HCT116 (cell line): Measurements from ENCODE around the gene NUMB. TPM values are rescaled to one million over a fixed set of nuclear protein-coding genes. Genes with fewer than 3 reads are reported as not detected.

ENCODE experiments used
- ATAC-seq: fragments of 200-7000 bp; cut with Tn5 transposase; 2 replicates; pipeline ENCODE4 v1.9.1; 2020; ENCODE audit warnings: mild to moderate bottlenecking, moderate library complexity
- Bru-seq: library from RNA; stranded (reverse); fragments of 400-500 nt; gene quantifications from one replicate; lab custom pipeline; 2021; lab: Mats Ljungman, UMichigan
- BruChase-seq, 2 experiments: library from RNA; stranded (reverse); fragments of 400-500 nt; gene quantifications; one replicate each; lab custom pipeline; 2021; lab: Mats Ljungman, UMichigan
- BruUV-seq: library from RNA; stranded (reverse); fragments of 400-500 nt; replicated peaks from 2 replicates; lab custom pipeline; 2021; lab: Mats Ljungman, UMichigan
- CTCF ChIA-PET: fragments of 300-600 bp; sonication (Branson Sonifier 250); formaldehyde crosslinking; loops from one replicate; lab custom pipeline; 2021; ENCODE audit warnings: antibody characterized with exemption; lab: Charles Lee
- POLR2A ChIA-PET: fragments of 300-600, 350-600 bp; sonication (Branson Sonifier 250); formaldehyde crosslinking; loops from one replicate; lab custom pipeline; 2021; ENCODE audit warnings: antibody characterized with exemption; lab: Charles Lee
- RAD21 ChIA-PET, 2 experiments: fragments of 300-600 bp; sonication (Branson Sonifier 250); formaldehyde crosslinking; loops; one replicate each; lab custom pipeline; 2023; ENCODE audit warnings: low total read pairs in 2 of 2; ENCODE audit not compliant: uncharacterized antibody in 2 of 2, unreplicated experiment in 2 of 2, low non-redundant PET in 1 of 2; lab: Charles Lee
- DNase-seq: peaks from one replicate; pipeline ENCODE4 v3.0.0-alpha.2; 2010; ENCODE audit warnings: low read depth, low spot score
- H2AFZ ChIP-seq: fragments of 200-600 bp; shearing (Covaris generic), sonication (generic); 2 replicates; pipeline ENCODE4 v1.6.1; 2017; ENCODE audit warnings: low read depth, mixed run types, mixed read lengths, antibody characterized with exemption, low read length; ENCODE audit not compliant: poor library complexity, severe bottlenecking
- H3K27ac ChIP-seq: 2 replicates; pipeline ENCODE4 v1.5.1; 2012; ENCODE audit warnings: low read depth, low read length
- H3K27me3 ChIP-seq: fragments of 200-600 bp; sonication (generic); 2 replicates; pipeline ENCODE4 v1.6.1; 2016; ENCODE audit warnings: mixed run types, low read length, mixed read lengths; ENCODE audit not compliant: insufficient read depth
- H3K36me3 ChIP-seq, 2 experiments: fragments of 200-500 bp in 1 of 2; fragments of 200-600 bp in 1 of 2; sonication (Bioruptor generic) in 1 of 2; sonication (generic) in 1 of 2; 2 replicates each; pipeline versions ENCODE4 v1.5.1 to v1.6.1; 2014 to 2016; ENCODE audit warnings: low read length in 2 of 2, inconsistent platforms in 1 of 2, mixed read lengths in 1 of 2, mixed run types in 1 of 2; ENCODE audit not compliant: insufficient read depth in 2 of 2, control insufficient read depth in 1 of 2
- H3K4me1 ChIP-seq, 2 experiments: fragments of 200-600 bp in 1 of 2; sonication (generic) in 1 of 2; 2 replicates each; pipeline versions ENCODE4 v1.5.1 to v1.6.1; 2012 to 2017; ENCODE audit warnings: low read length in 2 of 2, inconsistent platforms in 1 of 2, mild to moderate bottlenecking in 1 of 2, mixed read lengths in 1 of 2, mixed run types in 1 of 2, moderate library complexity in 1 of 2; ENCODE audit not compliant: insufficient read depth in 2 of 2, control insufficient read depth in 1 of 2
- H3K4me2 ChIP-seq: fragments of 200-600 bp; sonication (generic); 2 replicates; pipeline ENCODE4 v1.6.1; 2017; ENCODE audit warnings: mixed run types, low read length, mixed read lengths
- H3K4me3 ChIP-seq, 2 experiments: fragments of 200-600 bp in 1 of 2; sonication (generic) in 1 of 2; replicated peaks in 1 of 2; 2 replicates each; pipeline ENCODE4 v1.5.1; 2011 to 2016; ENCODE audit warnings: low read length in 2 of 2, control low read depth in 1 of 2, low read depth in 1 of 2, mild to moderate bottlenecking in 1 of 2, mixed read lengths in 1 of 2, mixed run types in 1 of 2
- H3K79me2 ChIP-seq: fragments of 200-600 bp; sonication (generic); 2 replicates; pipeline ENCODE4 v1.6.1; 2017; ENCODE audit warnings: mild to moderate bottlenecking, mixed run types, low read length, moderate library complexity, mixed read lengths; ENCODE audit not compliant: insufficient read depth
- H3K9ac ChIP-seq: fragments of 200-600 bp; sonication (generic); 2 replicates; pipeline ENCODE4 v1.6.1; 2016; ENCODE audit warnings: low read length, mixed read lengths
- H3K9me2 ChIP-seq: fragments of 200-600 bp; sonication (generic), shearing (Covaris generic); 2 replicates; pipeline ENCODE4 v1.6.1; 2017; ENCODE audit warnings: mixed run types, mild to moderate bottlenecking, moderate library complexity; ENCODE audit not compliant: insufficient read depth
- H3K9me3 ChIP-seq, 2 experiments: fragments of 200-500 bp in 1 of 2; fragments of 200-600 bp in 1 of 2; sonication (Bioruptor generic) in 1 of 2; sonication (generic) in 1 of 2; 2 replicates each; pipeline ENCODE4 v1.6.1; 2014 to 2017; ENCODE audit warnings: low read length in 2 of 2, mixed read lengths in 2 of 2, inconsistent platforms in 1 of 2, low read depth in 1 of 2, mild to moderate bottlenecking in 1 of 2, mixed run types in 1 of 2, moderate library complexity in 1 of 2; ENCODE audit not compliant: control insufficient read depth in 1 of 2, insufficient read depth in 1 of 2
- H4K20me1 ChIP-seq: fragments of 200-600 bp; sonication (generic), shearing (Covaris generic); 2 replicates; pipeline ENCODE4 v1.6.1; 2017; ENCODE audit warnings: mixed run types, mild to moderate bottlenecking, moderate library complexity; ENCODE audit not compliant: insufficient read depth
- EGR1 ChIP-seq: IDR thresholded peaks from 2 replicates; pipeline ENCODE4 v1.6.1; 2012; ENCODE audit warnings: low read depth
- EZH2phosphoT487 ChIP-seq: fragments of 200-600 bp; IDR thresholded peaks from 2 replicates; pipeline ENCODE4 v1.6.1; 2018; ENCODE audit warnings: antibody characterized with exemption, borderline replicate concordance
- FOSL1 ChIP-seq: IDR thresholded peaks from 2 replicates; pipeline ENCODE4 v1.6.1; 2012; ENCODE audit warnings: low read depth
- POLR2A ChIP-seq: IDR thresholded peaks from 2 replicates; pipeline ENCODE4 v1.7.0; 2011; ENCODE audit warnings: borderline replicate concordance; ENCODE audit not compliant: insufficient read depth, insufficient read length; ENCODE audit errors: extremely low read depth
- POLR2AphosphoS5 ChIP-seq: IDR thresholded peaks from 2 replicates; pipeline ENCODE4 v1.6.1; 2011; ENCODE audit warnings: mild to moderate bottlenecking, low read depth, low read length, moderate library complexity
- SIN3A ChIP-seq: IDR thresholded peaks from 2 replicates; pipeline ENCODE4 v1.6.1; 2012; ENCODE audit warnings: low read depth
- SP1 ChIP-seq: IDR thresholded peaks from 2 replicates; pipeline ENCODE4 v1.6.1; 2012; ENCODE audit warnings: low read depth
- SRF ChIP-seq: IDR thresholded peaks from 2 replicates; pipeline ENCODE4 v1.6.1; 2012; ENCODE audit warnings: low read depth
- YY1 ChIP-seq: IDR thresholded peaks from 2 replicates; pipeline ENCODE4 v1.6.1; 2011; ENCODE audit warnings: low read length, low read depth, moderate library complexity, mild to moderate bottlenecking; ENCODE audit not compliant: insufficient replicate concordance; ENCODE audit errors: extremely low read depth
- ZFX ChIP-seq: fragments of 450-650 bp; IDR thresholded peaks from 2 replicates; pipeline ENCODE4 v1.6.1; 2017
- intact Hi-C: fragments of 100-400 bp; cut with micrococcal nuclease; formaldehyde crosslinking; loops from 2 replicates; pipeline ENCODE4 v1.10.0; 2022
- long read RNA-seq: library from polyadenylated mRNA; unstranded; transcript quantifications from one replicate; pipeline ENCODE4 v2.0.0, GENCODE V29; 2021; ENCODE audit not compliant: unreplicated experiment
- polyA plus RNA-seq: library from polyadenylated mRNA; unstranded; fragments of >200 nt; gene quantifications from 2 replicates; pipeline ENCODE4 v1.2.1, GENCODE V29; 2012; ENCODE audit warnings: missing spikeins
- total RNA-seq: library from RNA; stranded (reverse); gene quantifications from one replicate; pipeline ENCODE4 v1.2.1, GENCODE V29; 2021; ENCODE audit not compliant: unreplicated experiment
- TF ChIP-seq, protein P1 (sequence below): IDR thresholded peaks from 2 replicates; pipeline ENCODE4 v1.6.1; 2012
- TF ChIP-seq, protein P2 (sequence below): IDR thresholded peaks from 2 replicates; pipeline ENCODE4 v1.6.1; 2011; ENCODE audit warnings: mild to moderate bottlenecking, low read length, moderate library complexity; ENCODE audit not compliant: insufficient replicate concordance; ENCODE audit errors: extremely low read depth
- TF ChIP-seq, protein P3 (sequence below): IDR thresholded peaks from 2 replicates; pipeline ENCODE4 v1.6.1; 2012

The NUMB gene
- total RNA-seq (43.0 TPM), Bru-seq, nascent RNA (percentile 76 among the genes with signal in this experiment), BruChase-seq, experiment 1, labeled RNA remaining after a 6-hour chase (percentile 69 among the genes with signal in this experiment), BruChase-seq, experiment 2, labeled RNA remaining after a 2-hour chase (percentile 70 among the genes with signal in this experiment)
- 35.6 and 38.3 TPM in 2 replicates for polyA plus RNA-seq
- long read RNA-seq, partial matches to known transcripts: 7 of 55 reads
- long read RNA-seq, other reads (novel, unspliced or antisense): 37 of 55 reads

DNA sequence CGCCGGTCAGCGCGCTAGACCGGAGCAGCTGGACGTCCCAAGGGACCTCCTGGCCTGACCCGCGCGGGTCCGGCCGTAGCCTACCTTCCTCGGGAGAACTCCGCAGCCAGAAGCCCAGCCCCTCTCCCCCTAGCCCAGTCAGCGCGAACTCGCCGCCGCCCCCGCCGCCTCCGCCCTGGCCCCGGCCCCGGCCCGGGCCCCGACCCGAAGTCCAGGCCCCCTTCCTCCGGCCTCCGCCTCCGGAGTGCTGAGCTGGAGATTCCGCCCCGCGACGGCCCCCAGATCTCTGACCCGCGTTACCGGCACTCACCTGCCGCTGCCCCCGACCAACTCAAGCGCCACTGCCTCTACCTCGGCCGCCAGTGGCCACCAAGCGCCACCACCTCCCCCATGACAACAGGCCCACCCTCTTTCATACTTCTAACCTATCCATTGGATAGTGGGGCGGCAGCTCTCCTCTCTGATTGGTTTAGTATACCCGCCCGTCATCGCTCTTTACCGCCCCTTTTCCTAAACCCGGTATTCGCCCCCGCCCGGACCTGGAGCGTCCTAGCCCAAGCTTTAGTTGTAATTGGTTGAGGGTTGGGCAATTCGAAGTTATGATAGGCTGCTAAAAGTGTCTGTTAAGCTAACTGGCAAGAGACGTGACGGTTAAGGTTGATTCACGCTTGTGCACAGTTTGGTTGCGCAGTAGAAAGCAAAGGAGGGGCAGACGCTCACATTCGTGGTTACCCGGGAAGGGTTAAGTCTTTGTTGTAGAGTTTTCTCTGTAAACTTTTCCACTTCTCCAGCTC lies at the start of gene NUMB:
NUMB (minus strand) TSS at position 364 of the 794 bp plus-strand sequence. CDS start 102,795 bp downstream, outside the sequence.
- Histone ChIP-seq H2AFZ (peak within 1 kb of the TSS; percentile 44), H3K4me3 (peak within 1 kb of the TSS; percentile 88 to 90), H4K20me1 (no peaks in the 10 kb centered on the region), H3K79me2 (peaks cover 41% of the 10 kb centered on the region), H3K9me3 (no peaks in the 10 kb centered on the region), H3K9me2 (no peaks in the 10 kb centered on the region), H3K36me3 (no peaks in the 10 kb centered on the region), H3K4me2 (peak within 1 kb of the TSS; percentile 88), H3K27me3 (no peaks in the 10 kb centered on the region), H3K4me1 (peaks cover 6 to 19% of the 10 kb centered on the region in 2 experiments; a peak in 3 of 4 replicates), H3K9ac (peak within 1 kb of the TSS; percentile 81), H3K27ac (peak within 1 kb of the TSS; percentile 62)
- CTCF ChIA-PET: interaction anchor here (1.0 to 1.3 kb wide), 3 partner anchors 14 to 163 kb away, joined by 4 to 11 read pairs (median 6); no protein-coding TSS in a partner anchor
- intact Hi-C loops: no loop called here
- peak; percentile 20 for TF ChIP-seq YY1
- peak; percentile 85 for TF ChIP-seq POLR2A
- TF ChIP-seq, protein P1, sequence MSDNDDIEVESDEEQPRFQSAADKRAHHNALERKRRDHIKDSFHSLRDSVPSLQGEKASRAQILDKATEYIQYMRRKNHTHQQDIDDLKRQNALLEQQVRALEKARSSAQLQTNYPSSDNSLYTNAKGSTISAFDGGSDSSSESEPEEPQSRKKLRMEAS: no peak; the same call in 1 of the 2 replicates
- no peak for TF ChIP-seq EZH2phosphoT487
- TF ChIP-seq, protein P2, sequence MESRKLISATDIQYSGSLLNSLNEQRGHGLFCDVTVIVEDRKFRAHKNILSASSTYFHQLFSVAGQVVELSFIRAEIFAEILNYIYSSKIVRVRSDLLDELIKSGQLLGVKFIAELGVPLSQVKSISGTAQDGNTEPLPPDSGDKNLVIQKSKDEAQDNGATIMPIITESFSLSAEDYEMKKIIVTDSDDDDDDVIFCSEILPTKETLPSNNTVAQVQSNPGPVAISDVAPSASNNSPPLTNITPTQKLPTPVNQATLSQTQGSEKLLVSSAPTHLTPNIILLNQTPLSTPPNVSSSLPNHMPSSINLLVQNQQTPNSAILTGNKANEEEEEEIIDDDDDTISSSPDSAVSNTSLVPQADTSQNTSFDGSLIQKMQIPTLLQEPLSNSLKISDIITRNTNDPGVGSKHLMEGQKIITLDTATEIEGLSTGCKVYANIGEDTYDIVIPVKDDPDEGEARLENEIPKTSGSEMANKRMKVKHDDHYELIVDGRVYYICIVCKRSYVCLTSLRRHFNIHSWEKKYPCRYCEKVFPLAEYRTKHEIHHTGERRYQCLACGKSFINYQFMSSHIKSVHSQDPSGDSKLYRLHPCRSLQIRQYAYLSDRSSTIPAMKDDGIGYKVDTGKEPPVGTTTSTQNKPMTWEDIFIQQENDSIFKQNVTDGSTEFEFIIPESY: no peak
- TF ChIP-seq SP1: peak; percentile 100
- no peak for TF ChIP-seq FOSL1
- TF ChIP-seq EGR1: peak; percentile 89
- TF ChIP-seq, protein P3, sequence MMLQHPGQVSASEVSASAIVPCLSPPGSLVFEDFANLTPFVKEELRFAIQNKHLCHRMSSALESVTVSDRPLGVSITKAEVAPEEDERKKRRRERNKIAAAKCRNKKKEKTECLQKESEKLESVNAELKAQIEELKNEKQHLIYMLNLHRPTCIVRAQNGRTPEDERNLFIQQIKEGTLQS: no peak
- TF ChIP-seq SRF: peak; percentile 96
- peak; percentile 84 for TF ChIP-seq POLR2AphosphoS5
- peak; percentile 58 for TF ChIP-seq ZFX
- peak; percentile 29 for TF ChIP-seq SIN3A
- RAD21 ChIA-PET: interaction anchor here in 1 of 2 experiments (1.2 kb wide), 1 partner anchor 163 kb away, joined by 4 read pairs; no protein-coding TSS in a partner anchor
- POLR2A ChIA-PET: interaction anchor here (1.1 to 1.5 kb wide), 4 partner anchors 9 to 400 kb away, joined by 4 to 12 read pairs (median 8); partner anchors contain the start of gene RBM25
- DNase-seq (peak; percentile 100), ATAC-seq (peak; percentile 96)
- no TSS peak for BruUV-seq
